Measurements from ENCODE around the gene MPPE1.

MPPE1 gene

DNA sequence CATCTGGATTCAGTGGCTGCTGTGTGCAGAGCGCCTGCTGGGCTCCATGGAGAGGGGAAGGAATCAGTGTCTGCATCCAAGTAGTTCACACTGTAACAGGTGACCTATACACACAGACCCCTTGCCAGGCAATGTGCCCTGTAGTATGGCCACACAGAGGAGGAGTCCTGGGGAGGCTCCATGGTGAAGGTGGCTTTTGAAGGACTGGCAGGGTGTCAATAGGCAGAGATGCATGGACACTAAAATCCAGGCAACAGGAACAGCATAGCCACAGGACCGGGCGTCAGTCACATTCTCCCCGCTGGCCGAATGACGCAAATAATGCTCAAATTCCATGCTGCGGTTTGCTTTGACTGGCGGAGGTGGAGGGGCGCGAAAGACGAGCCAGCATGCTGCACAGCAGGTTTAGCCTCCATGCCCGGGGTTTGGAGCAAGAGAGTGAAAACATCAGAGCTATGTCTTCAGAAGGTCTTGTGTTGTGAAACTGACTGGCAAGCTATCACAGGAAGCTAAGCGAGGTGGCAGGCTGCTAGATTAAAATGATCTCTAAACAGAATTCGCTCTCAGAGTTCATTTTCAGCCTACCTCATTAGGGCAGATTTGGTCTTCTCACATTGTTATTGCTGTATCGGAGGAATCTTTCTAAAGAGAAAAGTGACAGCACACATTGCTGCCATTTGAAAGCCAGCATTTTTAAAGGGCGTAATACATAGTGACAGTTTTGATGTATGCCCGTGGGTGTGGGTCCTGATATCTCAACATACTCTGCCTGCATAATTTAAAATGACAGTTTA is 58.1 kb downstream of the MPPE1 start:
- DNase-seq (ENCODE audit: low spot score) = no peak
- in situ Hi-C loops (cut with MboI; ENCODE audit: low pct_unique_long_range_greater_than_20kb, low sequenced_read_pairs, unreplicated experiment) = no loop called here
- TF ChIP-seq, protein P1, sequence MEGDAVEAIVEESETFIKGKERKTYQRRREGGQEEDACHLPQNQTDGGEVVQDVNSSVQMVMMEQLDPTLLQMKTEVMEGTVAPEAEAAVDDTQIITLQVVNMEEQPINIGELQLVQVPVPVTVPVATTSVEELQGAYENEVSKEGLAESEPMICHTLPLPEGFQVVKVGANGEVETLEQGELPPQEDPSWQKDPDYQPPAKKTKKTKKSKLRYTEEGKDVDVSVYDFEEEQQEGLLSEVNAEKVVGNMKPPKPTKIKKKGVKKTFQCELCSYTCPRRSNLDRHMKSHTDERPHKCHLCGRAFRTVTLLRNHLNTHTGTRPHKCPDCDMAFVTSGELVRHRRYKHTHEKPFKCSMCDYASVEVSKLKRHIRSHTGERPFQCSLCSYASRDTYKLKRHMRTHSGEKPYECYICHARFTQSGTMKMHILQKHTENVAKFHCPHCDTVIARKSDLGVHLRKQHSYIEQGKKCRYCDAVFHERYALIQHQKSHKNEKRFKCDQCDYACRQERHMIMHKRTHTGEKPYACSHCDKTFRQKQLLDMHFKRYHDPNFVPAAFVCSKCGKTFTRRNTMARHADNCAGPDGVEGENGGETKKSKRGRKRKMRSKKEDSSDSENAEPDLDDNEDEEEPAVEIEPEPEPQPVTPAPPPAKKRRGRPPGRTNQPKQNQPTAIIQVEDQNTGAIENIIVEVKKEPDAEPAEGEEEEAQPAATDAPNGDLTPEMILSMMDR (IDR thresholded peaks at IDR 0.05; ENCODE audit: extremely low read depth, insufficient read depth, missing control alignments) = no peak

DNA sequence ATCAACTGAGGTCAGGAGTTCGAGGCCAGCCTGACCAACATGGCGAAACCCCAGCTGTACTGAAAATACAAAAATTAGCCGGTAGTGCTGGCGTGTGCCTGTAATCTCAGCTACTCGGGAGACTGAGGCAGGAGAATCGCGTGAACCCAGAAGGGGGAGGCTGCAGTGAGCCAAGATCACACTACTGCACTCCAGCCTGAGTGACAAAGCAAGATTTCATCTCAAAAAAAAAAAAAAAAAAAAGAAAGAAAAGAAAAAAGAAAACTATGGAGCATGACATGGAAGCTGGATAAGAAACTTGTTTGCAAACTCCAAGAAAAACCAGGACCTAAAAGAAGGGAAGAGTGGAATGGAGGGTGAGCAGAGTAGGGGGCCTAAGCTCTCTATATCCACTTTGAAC is 58.8 kb downstream of the MPPE1 start:
- in situ Hi-C loops (cut with MboI; ENCODE audit: low pct_unique_long_range_greater_than_20kb, low sequenced_read_pairs, unreplicated experiment) = no loop called here
- TF ChIP-seq, protein P1 (IDR thresholded peaks at IDR 0.05; ENCODE audit: extremely low read depth, insufficient read depth, missing control alignments) = no peak
- no peak for DNase-seq (ENCODE audit: low spot score)

DNA sequence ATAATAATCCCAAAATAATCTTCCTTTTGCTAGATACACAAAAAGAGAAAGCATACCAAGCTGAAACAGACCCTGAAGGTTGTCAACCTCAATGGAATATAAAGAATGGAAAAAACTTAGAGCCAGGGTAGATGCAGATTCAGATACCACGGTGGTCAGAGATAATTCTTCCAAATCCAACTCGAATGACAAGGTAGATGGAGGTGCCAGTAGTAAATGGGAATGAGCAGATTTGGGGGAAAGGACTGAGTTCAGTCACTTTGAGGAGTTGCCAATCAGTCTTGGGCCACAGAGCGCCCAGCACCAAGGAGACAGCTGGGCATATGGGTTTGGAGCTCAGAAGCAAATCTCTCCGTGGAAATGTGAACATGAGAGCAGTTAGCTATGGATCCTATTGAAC is 60.3 kb downstream of the MPPE1 start:
- no peak for DNase-seq (ENCODE audit: low spot score)
- in situ Hi-C loops (cut with MboI; ENCODE audit: low pct_unique_long_range_greater_than_20kb, low sequenced_read_pairs, unreplicated experiment) = no loop called here
- TF ChIP-seq, protein P1 (IDR thresholded peaks at IDR 0.05; ENCODE audit: extremely low read depth, insufficient read depth, missing control alignments) = no peak

DNA sequence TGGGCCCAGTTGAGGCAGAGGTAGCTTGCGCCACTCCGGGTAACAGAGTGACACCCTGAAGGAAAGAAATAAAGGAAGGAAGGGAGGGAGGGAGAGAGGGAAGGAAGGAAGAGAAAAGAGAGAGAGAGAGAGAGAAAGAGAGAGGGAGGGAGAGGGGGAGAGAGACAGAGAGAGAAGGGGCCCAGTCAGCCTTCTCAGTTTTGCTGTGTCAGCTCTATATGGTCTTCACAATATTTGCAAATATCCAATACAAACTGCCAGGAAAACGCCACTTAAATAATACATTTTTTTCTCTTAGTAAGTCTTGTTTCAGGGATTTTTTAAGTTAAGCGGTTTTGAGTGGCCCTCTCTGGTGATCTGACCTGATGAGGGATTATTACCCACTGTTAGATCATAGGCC is 62.5 kb downstream of the MPPE1 start:
- TF ChIP-seq, protein P1 (IDR thresholded peaks at IDR 0.05; ENCODE audit: extremely low read depth, insufficient read depth, missing control alignments) = no peak
- in situ Hi-C loops (cut with MboI; ENCODE audit: low pct_unique_long_range_greater_than_20kb, low sequenced_read_pairs, unreplicated experiment) = no loop called here
- no peak for DNase-seq (ENCODE audit: low spot score)

DNA sequence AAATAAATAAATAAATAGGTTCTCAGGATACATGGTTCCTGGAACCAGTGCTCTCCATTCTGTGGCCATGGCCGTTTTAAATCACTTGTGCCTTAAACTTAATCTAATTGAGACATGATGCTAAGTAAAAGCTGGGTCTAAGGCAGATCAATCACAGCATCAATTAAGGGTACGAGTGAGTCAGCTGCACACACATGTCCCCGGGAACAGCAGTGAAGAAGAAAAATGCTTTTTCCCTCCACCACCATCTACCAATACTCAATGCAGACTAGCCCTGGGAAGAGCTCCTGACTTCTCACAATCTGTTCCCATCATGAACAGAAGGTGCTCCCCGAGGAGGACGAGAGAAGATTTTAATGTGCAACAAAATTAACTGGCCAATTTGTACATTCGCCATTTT is 63.7 kb downstream of the MPPE1 start:
- DNase-seq (ENCODE audit: low spot score) = no peak
- TF ChIP-seq, protein P1 (IDR thresholded peaks at IDR 0.05; ENCODE audit: extremely low read depth, insufficient read depth, missing control alignments) = no peak
- in situ Hi-C loops (cut with MboI; ENCODE audit: low pct_unique_long_range_greater_than_20kb, low sequenced_read_pairs, unreplicated experiment) = no loop called here

DNA sequence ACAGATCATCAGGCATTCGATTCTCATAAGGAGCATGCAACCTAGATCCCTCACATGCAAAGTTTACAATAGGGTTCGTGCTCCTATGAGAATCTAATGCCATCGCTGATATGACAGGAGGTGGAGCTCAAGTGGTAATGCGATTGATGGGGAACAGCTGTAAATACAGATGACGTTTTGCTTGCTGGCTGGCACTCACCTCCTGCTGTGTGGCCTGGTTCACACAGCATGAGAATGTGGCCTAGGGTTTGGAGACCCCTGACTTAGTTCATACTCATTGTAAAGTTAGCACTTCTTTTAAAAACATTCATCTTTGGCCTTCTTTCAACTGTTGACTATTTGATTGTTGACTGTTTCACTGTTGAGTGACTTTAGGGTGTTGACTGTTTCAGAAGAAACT is 65.6 kb downstream of the MPPE1 start:
- TF ChIP-seq, protein P1 (IDR thresholded peaks at IDR 0.05; ENCODE audit: extremely low read depth, insufficient read depth, missing control alignments) = no peak
- DNase-seq (ENCODE audit: low spot score) = no peak
- in situ Hi-C loops (cut with MboI; ENCODE audit: low pct_unique_long_range_greater_than_20kb, low sequenced_read_pairs, unreplicated experiment) = no loop called here
